Left ventricle myocardium inferior (tissue), 1 donor: ENCODE measurements around the gene VWA7. TPM values are rescaled to one million over a fixed set of nuclear protein-coding genes. Genes with fewer than 3 reads are reported as not detected.
A peak's percentile ranks its signal among the peaks of the same experiment; 100 is the strongest.

Experiments used
- DNase-seq: peaks from one replicate; pipeline ENCODE4 v3.0.0-alpha.2; 2020
- H3K27ac ChIP-seq: fragments of 200-600 bp; replicated peaks from 2 replicates; pipeline ENCODE4 v1.8.0; 2021
- H3K27me3 ChIP-seq: fragments of 200-600 bp; 2 replicates; pipeline ENCODE4 v1.8.0; 2021; ENCODE audit warnings: low read depth
- H3K36me3 ChIP-seq: fragments of 200-600 bp; 2 replicates; pipeline ENCODE4 v1.8.0; 2021
- H3K4me1 ChIP-seq: fragments of 200-600 bp; 2 replicates; pipeline ENCODE4 v1.8.0; 2021
- H3K4me3 ChIP-seq: fragments of 200-600 bp; 2 replicates; pipeline ENCODE4 v1.8.0; 2021; ENCODE audit warnings: mild to moderate bottlenecking, moderate library complexity
- H3K9me3 ChIP-seq: fragments of 200-600 bp; replicated peaks from 2 replicates; pipeline ENCODE4 v1.8.0; 2021
- intact Hi-C: fragments of 100-400 bp; cut with micrococcal nuclease; formaldehyde crosslinking; loops from one replicate; pipeline ENCODE4 v1.11.0; 2022
- total RNA-seq: library from RNA; stranded (reverse); fragmentation: NEBNext Ultra II Directional; extraction: Animal tissue kit (Norgen Biotek cat#: 25700); gene quantifications from one replicate; pipeline ENCODE4 v1.2.1, GENCODE V29; 2021
- TF ChIP-seq, protein P1 (sequence below): fragments of 200-600 bp; IDR thresholded peaks from 2 replicates; pipeline ENCODE4 v1.8.0; 2021; ENCODE audit warnings: antibody characterized with exemption, mild to moderate bottlenecking, borderline replicate concordance
- donor health status: DM: no; HTN: yes; CAD: no; lungs with severe emphysema.

VWA7 gene
- total RNA-seq, 1 donor from 2014 or later, result 14.7 TPM

DNA sequence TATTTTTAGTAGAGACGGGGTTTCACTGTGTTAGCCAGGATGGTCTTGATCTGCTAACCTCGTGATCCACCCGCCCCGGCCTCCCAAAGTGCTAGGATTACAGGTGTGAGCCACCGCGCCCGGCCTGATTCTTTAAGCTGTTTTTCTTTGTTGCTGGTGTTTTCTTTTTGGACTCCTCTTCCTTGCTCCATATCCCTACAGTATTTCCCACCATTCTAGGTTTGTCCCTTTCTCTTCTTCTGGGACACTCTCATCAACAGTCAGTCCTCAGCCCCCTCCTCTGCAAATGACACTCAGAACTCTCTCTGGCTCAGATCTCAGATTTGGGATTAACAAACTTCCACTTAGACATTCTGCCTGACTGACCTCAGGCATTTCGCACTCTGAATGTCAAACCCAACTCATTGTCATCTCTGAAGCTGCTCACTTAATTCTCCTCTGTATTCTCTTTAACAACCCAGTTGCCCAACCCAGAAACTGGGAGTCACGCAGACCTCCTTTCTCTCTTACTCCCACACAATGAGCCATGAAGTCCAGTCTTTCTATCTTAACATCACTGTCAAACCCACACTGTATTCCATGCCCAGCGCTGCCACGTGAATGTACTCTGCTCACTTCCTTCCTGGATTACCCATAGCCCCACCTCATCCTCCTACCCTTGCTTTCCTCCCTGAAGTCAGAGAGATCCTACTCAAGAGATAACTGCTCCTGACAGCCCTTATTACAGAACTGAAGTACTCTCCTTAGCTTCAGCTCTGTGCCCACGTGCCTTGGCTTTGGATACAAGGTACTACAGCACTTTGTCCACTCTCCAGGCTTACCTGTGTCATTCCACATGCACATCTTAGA lies 51.4 kb downstream of the VWA7 start:
- no peak overlapping the region for H3K4me3 ChIP-seq
- H3K36me3 ChIP-seq, result peaks cover 30% of the 10 kb centered on the region
- no peak overlapping the region for H3K27ac ChIP-seq
- peaks cover 31% of the 10 kb centered on the region for H3K4me1 ChIP-seq
- no peaks in the 10 kb centered on the region for H3K27me3 ChIP-seq
- H3K9me3 ChIP-seq, result no peaks in the 10 kb centered on the region
- intact Hi-C loops, result no loop called here
- TF ChIP-seq, protein P1, sequence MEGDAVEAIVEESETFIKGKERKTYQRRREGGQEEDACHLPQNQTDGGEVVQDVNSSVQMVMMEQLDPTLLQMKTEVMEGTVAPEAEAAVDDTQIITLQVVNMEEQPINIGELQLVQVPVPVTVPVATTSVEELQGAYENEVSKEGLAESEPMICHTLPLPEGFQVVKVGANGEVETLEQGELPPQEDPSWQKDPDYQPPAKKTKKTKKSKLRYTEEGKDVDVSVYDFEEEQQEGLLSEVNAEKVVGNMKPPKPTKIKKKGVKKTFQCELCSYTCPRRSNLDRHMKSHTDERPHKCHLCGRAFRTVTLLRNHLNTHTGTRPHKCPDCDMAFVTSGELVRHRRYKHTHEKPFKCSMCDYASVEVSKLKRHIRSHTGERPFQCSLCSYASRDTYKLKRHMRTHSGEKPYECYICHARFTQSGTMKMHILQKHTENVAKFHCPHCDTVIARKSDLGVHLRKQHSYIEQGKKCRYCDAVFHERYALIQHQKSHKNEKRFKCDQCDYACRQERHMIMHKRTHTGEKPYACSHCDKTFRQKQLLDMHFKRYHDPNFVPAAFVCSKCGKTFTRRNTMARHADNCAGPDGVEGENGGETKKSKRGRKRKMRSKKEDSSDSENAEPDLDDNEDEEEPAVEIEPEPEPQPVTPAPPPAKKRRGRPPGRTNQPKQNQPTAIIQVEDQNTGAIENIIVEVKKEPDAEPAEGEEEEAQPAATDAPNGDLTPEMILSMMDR, result no peak
- no peak for DNase-seq

DNA sequence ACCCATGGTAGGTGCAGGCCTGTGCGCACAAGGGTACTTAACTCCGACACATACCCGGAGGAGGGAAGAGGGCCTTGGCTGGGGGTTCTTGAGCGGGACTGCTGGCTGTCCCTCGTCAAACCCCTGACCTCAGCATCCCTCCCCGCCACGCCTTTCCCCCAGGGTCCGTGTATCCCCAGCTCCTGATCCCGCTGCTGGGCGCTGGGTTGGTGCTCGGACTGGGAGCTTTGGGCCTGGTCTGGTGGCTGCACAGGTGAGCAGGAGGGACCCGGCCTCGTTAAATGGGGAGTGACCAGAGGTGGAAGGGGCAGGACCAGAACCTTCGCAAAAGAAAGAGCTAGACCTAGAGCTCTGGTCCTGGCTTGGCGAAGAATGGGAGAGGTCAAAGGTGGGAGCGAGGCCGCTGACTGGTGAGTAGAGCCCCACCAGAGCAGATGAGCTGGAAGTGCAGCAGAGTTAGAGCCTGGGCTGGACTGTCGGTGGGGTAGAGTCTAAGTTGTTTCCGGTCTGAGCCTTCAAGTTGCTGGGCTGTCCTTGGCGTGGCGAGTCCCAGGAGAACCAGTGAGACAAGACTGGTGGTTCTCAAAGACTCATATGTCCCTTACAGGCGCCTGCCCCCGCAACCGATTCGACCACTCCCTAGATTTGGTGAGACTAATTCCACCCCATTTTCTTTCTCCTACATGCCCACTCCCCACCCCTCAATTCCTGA lies 53.0 kb downstream of the VWA7 start:
- Histone ChIP-seq H3K9me3 (no peaks in the 10 kb centered on the region), H3K27me3 (no peaks in the 10 kb centered on the region), H3K27ac (peak overlapping the region; percentile 46), H3K4me1 (peaks cover 16% of the 10 kb centered on the region), H3K4me3 (no peak overlapping the region), H3K36me3 (peaks cover 27% of the 10 kb centered on the region)
- TF ChIP-seq, protein P1, result no peak
- intact Hi-C loops, result no loop called here
- DNase-seq, result no peak

DNA sequence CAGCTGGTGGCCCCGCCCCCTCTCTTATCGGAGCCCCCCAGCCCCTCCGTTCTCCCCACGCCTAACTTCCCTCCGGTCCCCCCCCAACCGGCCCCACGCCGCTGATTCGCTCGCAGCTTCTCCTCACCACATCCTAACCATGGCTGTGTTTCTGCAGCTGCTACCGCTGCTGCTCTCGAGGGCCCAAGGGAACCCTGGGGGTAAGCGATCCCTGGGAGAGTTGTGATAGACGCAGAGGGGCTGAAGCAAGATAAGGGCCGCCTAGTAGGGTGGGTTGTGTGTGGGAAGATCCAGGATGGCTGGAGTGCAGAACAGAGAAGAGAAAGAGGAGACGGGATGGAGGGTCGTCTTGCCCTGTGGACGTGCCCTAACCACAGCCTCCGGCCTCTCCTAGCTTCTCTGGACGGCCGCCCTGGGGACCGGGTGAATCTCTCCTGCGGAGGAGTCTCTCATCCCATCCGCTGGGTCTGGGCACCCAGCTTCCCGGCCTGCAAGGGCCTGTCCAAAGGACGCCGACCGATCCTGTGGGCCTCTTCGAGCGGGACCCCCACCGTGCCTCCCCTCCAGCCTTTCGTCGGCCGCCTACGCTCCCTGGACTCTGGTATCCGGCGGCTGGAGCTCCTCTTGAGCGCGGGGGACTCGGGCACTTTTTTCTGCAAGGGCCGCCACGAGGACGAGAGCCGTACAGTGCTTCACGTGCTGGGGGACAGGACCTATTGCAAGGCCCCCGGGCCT lies 53.7 kb downstream of the VWA7 start, which contains the start of gene MPIG6B:
TSS of gene MPIG6B (plus strand) at position 129 of the 735 bp plus-strand sequence. CDS start at position 140, 11 bp downstream.
- TF ChIP-seq, protein P1, result no peak
- Histone ChIP-seq H3K4me3 (no peak within 1 kb of the TSS), H3K9me3 (no peaks in the 10 kb centered on the region), H3K27me3 (no peaks in the 10 kb centered on the region), H3K36me3 (peaks cover 27% of the 10 kb centered on the region), H3K4me1 (peaks cover 9% of the 10 kb centered on the region), H3K27ac (peak within 1 kb of the TSS; percentile 46)
- DNase-seq, result no peak
- intact Hi-C loops, result no loop called here

DNA sequence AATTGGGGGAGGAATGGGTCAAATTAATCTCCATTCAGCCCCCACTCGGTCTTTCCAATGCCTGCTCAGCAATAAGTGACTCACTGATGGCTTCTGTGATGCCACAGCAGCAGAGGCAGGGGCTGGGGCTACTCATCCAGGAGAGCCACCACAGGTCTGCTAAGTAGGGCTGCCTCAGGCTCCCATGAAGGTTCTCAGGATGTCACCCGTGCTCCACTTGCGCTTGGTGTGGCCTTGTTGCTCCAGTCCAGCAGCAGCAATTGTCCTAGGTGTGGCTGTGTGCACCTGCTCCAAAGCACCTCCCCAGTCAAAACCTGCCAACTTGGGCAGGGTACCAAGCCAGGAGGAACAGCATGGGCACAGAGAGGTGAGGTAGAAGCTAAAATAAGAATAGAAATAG lies 55.0 kb downstream of the VWA7 start:
- H3K27me3 ChIP-seq, result no peaks in the 10 kb centered on the region
- TF ChIP-seq, protein P1, result no peak
- no peak for DNase-seq
- H3K4me1 ChIP-seq, result no peaks in the 10 kb centered on the region
- intact Hi-C loops, result no loop called here
- H3K9me3 ChIP-seq, result no peaks in the 10 kb centered on the region
- H3K36me3 ChIP-seq, result peaks cover 15% of the 10 kb centered on the region
- no peak overlapping the region for H3K4me3 ChIP-seq
- no peak overlapping the region for H3K27ac ChIP-seq

DNA sequence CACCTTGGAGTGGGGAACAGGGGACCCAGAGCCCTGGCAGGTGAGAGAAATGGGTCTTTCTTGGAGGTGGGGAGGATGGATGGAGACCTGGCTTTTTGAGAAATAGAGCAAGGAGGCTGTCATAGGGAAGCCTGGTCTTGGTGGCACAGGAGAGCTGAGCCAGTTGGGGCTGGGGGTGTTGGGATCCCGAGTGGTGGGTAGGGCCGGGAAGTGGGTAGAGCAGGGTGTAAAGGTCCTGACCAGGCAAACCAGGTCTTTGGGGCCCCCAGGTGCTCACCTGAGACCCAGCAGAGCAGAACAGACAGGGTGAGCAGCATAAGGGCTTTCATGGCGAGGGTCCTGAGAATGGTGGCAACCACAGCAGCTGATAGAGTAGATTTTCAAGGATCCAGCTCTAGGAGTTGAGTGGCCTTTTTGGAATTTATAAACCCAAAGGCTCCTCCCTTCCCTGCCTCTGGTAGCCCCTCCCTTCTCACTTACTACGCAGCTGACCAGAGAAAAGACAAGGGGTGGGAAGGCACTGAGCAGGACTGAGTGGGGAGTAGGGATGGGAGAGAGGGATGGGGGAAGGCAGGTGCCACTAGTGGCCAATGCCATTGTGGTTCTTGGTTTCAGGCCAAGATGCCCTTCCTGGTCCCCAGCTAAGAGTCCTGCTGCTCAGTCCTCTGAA lies 55.6 kb downstream of the VWA7 start, which contains the start of gene LY6G6C:
TSS of gene LY6G6C (minus strand) at position 396 of the 670 bp plus-strand sequence. CDS start at position 329, 67 bp downstream.
- intact Hi-C loops, result no loop called here
- no peaks in the 10 kb centered on the region for H3K9me3 ChIP-seq
- H3K36me3 ChIP-seq, result peaks cover 10% of the 10 kb centered on the region

More for the DNA sequence above, 55.6 kb downstream of the VWA7 start, which contains the start of gene LY6G6C:
- H3K27me3 ChIP-seq, result no peaks in the 10 kb centered on the region
- H3K4me3 ChIP-seq, result no peak within 1 kb of the TSS
- DNase-seq, result no peak
- H3K4me1 ChIP-seq, result no peaks in the 10 kb centered on the region
- TF ChIP-seq, protein P1, result no peak
- H3K27ac ChIP-seq, result no peak within 1 kb of the TSS
